Left ventricle myocardium inferior (tissue), 1 donor: ENCODE results near the gene FDXR. TPM values are rescaled to one million over a fixed set of nuclear protein-coding genes. Genes with fewer than 3 reads are reported as not detected.
A peak's percentile ranks its signal among the peaks of the same experiment; 100 is the strongest.

Experiments used
- DNase-seq: peaks from one replicate; pipeline ENCODE4 v3.0.0-alpha.2; 2020
- H3K27ac ChIP-seq: fragments of 200-600 bp; replicated peaks from 2 replicates; pipeline ENCODE4 v1.8.0; 2021
- H3K27me3 ChIP-seq: fragments of 200-600 bp; 2 replicates; pipeline ENCODE4 v1.8.0; 2021; ENCODE audit warnings: low read depth
- H3K36me3 ChIP-seq: fragments of 200-600 bp; 2 replicates; pipeline ENCODE4 v1.8.0; 2021
- H3K4me1 ChIP-seq: fragments of 200-600 bp; 2 replicates; pipeline ENCODE4 v1.8.0; 2021
- H3K4me3 ChIP-seq: fragments of 200-600 bp; 2 replicates; pipeline ENCODE4 v1.8.0; 2021; ENCODE audit warnings: mild to moderate bottlenecking, moderate library complexity
- H3K9me3 ChIP-seq: fragments of 200-600 bp; replicated peaks from 2 replicates; pipeline ENCODE4 v1.8.0; 2021
- CTCF ChIP-seq: fragments of 200-600 bp; IDR thresholded peaks from 2 replicates; pipeline ENCODE4 v1.8.0; 2021; ENCODE audit warnings: antibody characterized with exemption, mild to moderate bottlenecking, borderline replicate concordance
- intact Hi-C: fragments of 100-400 bp; cut with micrococcal nuclease; formaldehyde crosslinking; loops from one replicate; pipeline ENCODE4 v1.11.0; 2022
- total RNA-seq: library from RNA; stranded (reverse); fragmentation: NEBNext Ultra II Directional; extraction: Animal tissue kit (Norgen Biotek cat#: 25700); gene quantifications from one replicate; pipeline ENCODE4 v1.2.1, GENCODE V29; 2021
- donor health status: DM: no; HTN: yes; CAD: no; lungs with severe emphysema.

FDXR gene
- total RNA-seq, 1 donor from 2014 or later: 5.7 TPM

DNA sequence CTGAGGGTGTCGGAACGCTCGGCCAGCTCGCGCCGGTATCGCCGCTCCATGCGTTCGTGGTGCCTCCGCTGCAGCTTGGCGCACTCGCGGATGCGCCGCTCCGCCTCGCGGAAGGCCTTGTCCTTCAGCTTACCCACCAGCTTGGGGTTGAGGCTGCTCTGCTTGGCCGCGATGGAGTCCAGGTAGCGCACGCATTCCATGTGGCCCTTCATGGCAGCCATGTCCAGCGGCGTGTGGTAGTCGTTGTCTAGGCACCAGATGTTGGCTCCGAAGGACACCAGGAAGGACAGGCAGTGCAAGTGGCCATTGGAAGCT, 47.5 kb upstream of the FDXR start:
- Histone ChIP-seq H3K4me3 (no peak overlapping the region), H3K9me3 (no peaks in the 10 kb centered on the region), H3K4me1 (peaks cover 26% of the 10 kb centered on the region), H3K27me3 (peaks cover 100% of the 10 kb centered on the region), H3K27ac (no peak overlapping the region), H3K36me3 (no peaks in the 10 kb centered on the region)
- intact Hi-C loops: no loop called here
- TF ChIP-seq CTCF: no peak
- DNase-seq: no peak

GRCh38 chr17:74919440-74920305, 46.9 kb upstream of the FDXR start:
- H3K27me3 ChIP-seq: peaks cover 100% of the 10 kb centered on the region
- no peak overlapping the region for H3K27ac ChIP-seq
- DNase-seq: no peak
- peak; percentile 46 for TF ChIP-seq CTCF
- no peaks in the 10 kb centered on the region for H3K36me3 ChIP-seq
- no peaks in the 10 kb centered on the region for H3K9me3 ChIP-seq
- no peak overlapping the region for H3K4me3 ChIP-seq
- intact Hi-C loops: no loop called here
- H3K4me1 ChIP-seq: peaks cover 24% of the 10 kb centered on the region

DNA sequence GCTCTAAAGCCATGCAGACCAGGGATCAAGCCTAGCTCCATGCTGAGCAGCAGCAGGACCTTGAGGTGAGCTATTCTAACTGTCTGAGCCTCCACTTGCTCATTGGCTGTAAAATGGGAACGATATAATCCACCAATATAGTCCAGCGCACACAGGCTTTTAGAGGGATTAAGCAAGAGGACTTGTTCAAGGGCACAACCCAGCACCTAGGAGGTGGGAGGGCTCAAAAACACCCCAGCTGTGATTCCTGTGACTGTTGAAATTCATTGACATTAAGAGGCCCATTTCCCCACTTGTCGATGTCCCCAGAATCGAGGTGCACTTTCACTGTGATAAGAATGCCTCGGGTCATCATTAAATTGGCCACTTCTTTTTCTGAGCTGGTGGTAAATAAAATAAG, 46.1 kb upstream of the FDXR start:
- no peak for DNase-seq

DNA sequence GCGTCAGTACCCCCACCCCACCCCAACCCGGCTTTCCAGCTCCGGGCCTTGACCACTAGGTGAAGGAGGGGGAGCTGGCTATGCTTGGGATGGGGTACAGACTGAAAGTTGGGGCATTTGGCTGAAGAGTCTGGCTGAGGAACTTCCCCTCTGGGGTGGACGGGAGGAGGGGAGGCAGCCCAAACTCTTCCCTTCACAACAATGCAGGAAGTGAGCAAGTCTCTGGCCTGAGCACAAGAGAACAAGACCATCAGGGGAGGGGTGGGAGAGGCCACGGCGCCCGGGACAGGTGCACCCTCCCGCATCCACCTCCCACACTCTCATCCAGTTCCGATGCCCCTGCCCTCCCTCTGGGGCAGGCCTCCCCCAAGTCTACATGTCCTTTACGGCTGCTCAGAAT, 44.6 kb upstream of the FDXR start:
- no peak for DNase-seq
- H3K4me1 ChIP-seq: peaks cover 3% of the 10 kb centered on the region
- no peaks in the 10 kb centered on the region for H3K36me3 ChIP-seq
- peaks cover 78% of the 10 kb centered on the region for H3K27me3 ChIP-seq
- H3K27ac ChIP-seq: no peak overlapping the region
- no peak for TF ChIP-seq CTCF
- intact Hi-C loops: no loop called here
- no peaks in the 10 kb centered on the region for H3K9me3 ChIP-seq
- H3K4me3 ChIP-seq: no peak overlapping the region

More for the DNA sequence above, 46.1 kb upstream of the FDXR start:
- H3K36me3 ChIP-seq: no peaks in the 10 kb centered on the region
- intact Hi-C loops: no loop called here
- H3K27me3 ChIP-seq: peaks cover 93% of the 10 kb centered on the region
- H3K4me1 ChIP-seq: peaks cover 16% of the 10 kb centered on the region
- no peak overlapping the region for H3K27ac ChIP-seq
- no peaks in the 10 kb centered on the region for H3K9me3 ChIP-seq
- no peak overlapping the region for H3K4me3 ChIP-seq
- no peak for TF ChIP-seq CTCF

DNA sequence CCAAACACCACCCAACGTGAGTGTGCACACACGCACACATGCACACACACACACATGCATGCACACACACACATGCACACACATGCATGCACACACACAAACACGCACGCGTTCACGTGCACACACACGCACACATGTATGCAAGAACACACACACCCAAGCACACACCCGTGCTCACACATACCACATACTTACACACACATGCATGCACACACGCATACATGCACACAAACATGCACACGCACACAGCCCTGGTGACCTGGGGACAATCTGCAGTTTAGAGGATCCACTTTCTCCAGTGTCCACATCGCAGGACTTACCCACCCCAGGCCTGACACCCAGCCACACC, 44.0 kb upstream of the FDXR start:
- no peaks in the 10 kb centered on the region for H3K9me3 ChIP-seq
- no peak overlapping the region for H3K27ac ChIP-seq
- DNase-seq: no peak
- peaks cover 3% of the 10 kb centered on the region for H3K4me1 ChIP-seq
- H3K36me3 ChIP-seq: no peaks in the 10 kb centered on the region
- intact Hi-C loops: no loop called here
- TF ChIP-seq CTCF: no peak
- H3K27me3 ChIP-seq: peaks cover 72% of the 10 kb centered on the region
- H3K4me3 ChIP-seq: no peak overlapping the region
